Right lobe of liver (tissue), 6 donors: ENCODE data around the gene ADORA3. TPM values are rescaled to one million over a fixed set of nuclear protein-coding genes. Genes with fewer than 3 reads are reported as not detected.
A peak's percentile ranks its signal among the peaks of the same experiment; 100 is the strongest.

Experiments used
- ATAC-seq, 4 donors: fragments of 200-7000 bp; cut with Tn5 transposase; one replicate each; pipeline ENCODE4 v1.9.1; 2020; ENCODE audit warnings: mild to moderate bottlenecking in 4 of 4, moderate library complexity in 4 of 4
- DNase-seq, 3 donors: peaks; one replicate each; pipeline ENCODE4 v3.0.0-alpha.2; 2020
- H3K27ac ChIP-seq, 3 donors: fragments of 200-600 bp; one replicate each; pipeline ENCODE4 v1.8.0; 2022
- H3K27me3 ChIP-seq, 2 donors: fragments of 200-600 bp; one replicate each; pipeline ENCODE4 v1.8.0; 2022
- H3K36me3 ChIP-seq, 4 donors: fragments of 200-600 bp; sonication (generic) in 1 of 4; one replicate each; pipeline versions ENCODE4 v1.5.1 to v1.8.0; 2017 to 2022; ENCODE audit warnings: control low read depth in 1 of 4
- H3K4me1 ChIP-seq, 4 donors: fragments of 200-600 bp; sonication (generic) in 1 of 4; one replicate each; pipeline versions ENCODE4 v1.5.1 to v1.8.0; 2017 to 2022; ENCODE audit warnings: control low read depth in 1 of 4
- H3K4me3 ChIP-seq, 3 donors: fragments of 200-600 bp; one replicate each; pipeline ENCODE4 v1.8.0; 2022
- H3K9me3 ChIP-seq, 4 donors: fragments of 200-600 bp; sonication (generic) in 1 of 4; one replicate each; pipeline versions ENCODE4 v1.5.1 to v1.8.0; 2017 to 2022; ENCODE audit warnings: control low read depth in 1 of 4
- POLR2A ChIP-seq: fragments of 450-650 bp; IDR thresholded peaks from one replicate; pipeline ENCODE4 v1.6.1; 2017; ENCODE audit warnings: antibody characterized with exemption, mild to moderate bottlenecking
- WGBS: methylation state at CpG from one replicate; pipeline ENCODE4 v1.1.6; 2018; ENCODE audit warnings: low coverage, low lambda C conversion rate; ENCODE audit not compliant: insufficient coverage; ENCODE audit errors: missing lambda C conversion rate; 5-methylcytosine and 5-hydroxymethylcytosine counted together
- intact Hi-C, 2 donors: fragments of 100-400 bp; cut with DNase I; formaldehyde crosslinking; loops; one replicate each; pipeline versions ENCODE4 v1.11.2 to v1.14.1; 2022
- total RNA-seq, 6 experiments: library from RNA; depleted of rRNA in 2 of 6; stranded (reverse); fragments of >200 nt in 2 of 6; fragmentation: NEBNext Ultra II Directional in 3 of 6; extraction: Animal tissue kit (Norgen Biotek cat#: 25700) in 3 of 6; gene quantifications; one replicate each; pipeline versions ENCODE4 v1.1.0 to v1.2.4, GENCODE V29; 2016 to 2023
- TF ChIP-seq, protein P1 (sequence below), 4 donors: fragments of 200-600 bp in 3 of 4; fragments of 450-650 bp in 1 of 4; IDR thresholded peaks; one replicate each; pipeline versions ENCODE4 v1.5.1 to v1.8.0; 2016 to 2022; ENCODE audit warnings: antibody characterized with exemption in 4 of 4, mild to moderate bottlenecking in 2 of 4
- donor health status: DM: no; HTN: yes; CAD: no.
- donor health status: DM: no; HTN: no; CAD: no.
- donor health status: DM: no; HTN: no; CAD: no.
- donor health status: DM: no; HTN: yes; CAD: no.
- donor health status: DM: no; HTN: yes; CAD: no.

Gene ADORA3
- total RNA-seq, 6 experiments from 2014 or later = 2.7 to 6.3 (median 3.9) TPM

- 62% methylated on average over 5 of the region's 5 CpGs for WGBS
- no peak overlapping the region for H3K4me3 ChIP-seq
- no peaks in the 10 kb centered on the region for H3K4me1 ChIP-seq
- intact Hi-C loops = no loop called here
- no peaks in the 10 kb centered on the region for H3K9me3 ChIP-seq
- H3K27me3 ChIP-seq = no peaks in the 10 kb centered on the region
- ATAC-seq = no peak
- no peak for DNase-seq
- no peaks in the 10 kb centered on the region for H3K36me3 ChIP-seq
- TF ChIP-seq POLR2A = no peak
- TF ChIP-seq, protein P1, sequence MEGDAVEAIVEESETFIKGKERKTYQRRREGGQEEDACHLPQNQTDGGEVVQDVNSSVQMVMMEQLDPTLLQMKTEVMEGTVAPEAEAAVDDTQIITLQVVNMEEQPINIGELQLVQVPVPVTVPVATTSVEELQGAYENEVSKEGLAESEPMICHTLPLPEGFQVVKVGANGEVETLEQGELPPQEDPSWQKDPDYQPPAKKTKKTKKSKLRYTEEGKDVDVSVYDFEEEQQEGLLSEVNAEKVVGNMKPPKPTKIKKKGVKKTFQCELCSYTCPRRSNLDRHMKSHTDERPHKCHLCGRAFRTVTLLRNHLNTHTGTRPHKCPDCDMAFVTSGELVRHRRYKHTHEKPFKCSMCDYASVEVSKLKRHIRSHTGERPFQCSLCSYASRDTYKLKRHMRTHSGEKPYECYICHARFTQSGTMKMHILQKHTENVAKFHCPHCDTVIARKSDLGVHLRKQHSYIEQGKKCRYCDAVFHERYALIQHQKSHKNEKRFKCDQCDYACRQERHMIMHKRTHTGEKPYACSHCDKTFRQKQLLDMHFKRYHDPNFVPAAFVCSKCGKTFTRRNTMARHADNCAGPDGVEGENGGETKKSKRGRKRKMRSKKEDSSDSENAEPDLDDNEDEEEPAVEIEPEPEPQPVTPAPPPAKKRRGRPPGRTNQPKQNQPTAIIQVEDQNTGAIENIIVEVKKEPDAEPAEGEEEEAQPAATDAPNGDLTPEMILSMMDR (IDR thresholded peaks at IDR 0.05) = no peak
- no peak overlapping the region for H3K27ac ChIP-seq
These were observed 5.8 kb downstream of the ADORA3 start for GRCh38 chr1:111497592-111497991.

DNA sequence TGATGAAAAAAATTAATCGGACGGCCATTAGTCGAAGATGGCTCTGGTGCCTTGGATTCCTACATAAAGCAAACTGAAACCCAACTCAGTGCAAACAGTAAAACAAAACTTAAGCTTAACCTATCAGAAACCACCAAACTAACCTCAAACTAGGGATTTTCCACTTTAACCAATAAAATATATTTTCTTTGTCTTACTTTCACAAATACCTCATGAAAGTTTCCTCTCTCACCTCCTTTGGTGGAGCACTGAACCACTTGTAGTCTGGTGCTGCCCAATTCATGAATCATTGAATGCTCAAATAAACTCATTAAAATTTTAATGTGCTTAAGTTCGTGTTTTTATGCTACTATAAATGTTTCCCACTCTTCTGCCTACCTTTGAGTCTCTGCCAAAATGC, 7.0 kb downstream of the ADORA3 start:
- H3K27me3 ChIP-seq = no peaks in the 10 kb centered on the region
- H3K4me1 ChIP-seq = no peaks in the 10 kb centered on the region
- no peaks in the 10 kb centered on the region for H3K9me3 ChIP-seq
- TF ChIP-seq POLR2A = no peak
- TF ChIP-seq, protein P1 (IDR thresholded peaks at IDR 0.05) = no peak
- no peak overlapping the region for H3K27ac ChIP-seq
- DNase-seq (no peak), ATAC-seq (no peak)
- no peak overlapping the region for H3K4me3 ChIP-seq
- H3K36me3 ChIP-seq = no peaks in the 10 kb centered on the region
- 81% methylated on average over 4 of the region's 4 CpGs for WGBS
- intact Hi-C loops = no loop called here

DNA sequence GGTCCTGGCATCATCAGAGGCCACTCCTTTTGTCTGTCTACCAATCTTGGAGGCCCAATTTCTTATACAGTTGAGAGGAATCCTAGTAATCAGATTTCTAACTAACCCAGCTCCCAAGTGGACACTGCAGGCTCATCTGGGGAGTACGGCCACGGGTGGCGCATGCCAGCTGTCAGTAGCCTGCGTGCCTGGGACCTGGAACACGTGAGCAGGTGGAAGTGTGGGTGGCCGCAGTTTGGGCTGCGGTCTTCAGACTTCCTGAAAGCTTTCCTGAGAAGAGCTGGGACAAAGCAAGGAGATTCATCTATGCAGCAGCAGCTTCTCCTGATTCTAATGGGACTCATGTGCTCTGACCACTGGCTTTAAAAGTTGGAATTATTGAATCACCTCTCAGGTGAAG, 12.4 kb downstream of the ADORA3 start:
- no peak for DNase-seq
- ATAC-seq = no peak
- TF ChIP-seq, protein P1 (IDR thresholded peaks at IDR 0.05) = no peak
- TF ChIP-seq POLR2A = no peak
- no peaks in the 10 kb centered on the region for H3K36me3 ChIP-seq
- WGBS = 83% methylated on average over 4 of the region's 7 CpGs
- no peaks in the 10 kb centered on the region for H3K4me1 ChIP-seq
- no peaks in the 10 kb centered on the region for H3K9me3 ChIP-seq
- H3K27ac ChIP-seq = peak overlapping the region in 2 of 3 donors; percentile 8 to 40
- no peaks in the 10 kb centered on the region for H3K27me3 ChIP-seq
- intact Hi-C loops = no loop called here
- no peak overlapping the region for H3K4me3 ChIP-seq

DNA sequence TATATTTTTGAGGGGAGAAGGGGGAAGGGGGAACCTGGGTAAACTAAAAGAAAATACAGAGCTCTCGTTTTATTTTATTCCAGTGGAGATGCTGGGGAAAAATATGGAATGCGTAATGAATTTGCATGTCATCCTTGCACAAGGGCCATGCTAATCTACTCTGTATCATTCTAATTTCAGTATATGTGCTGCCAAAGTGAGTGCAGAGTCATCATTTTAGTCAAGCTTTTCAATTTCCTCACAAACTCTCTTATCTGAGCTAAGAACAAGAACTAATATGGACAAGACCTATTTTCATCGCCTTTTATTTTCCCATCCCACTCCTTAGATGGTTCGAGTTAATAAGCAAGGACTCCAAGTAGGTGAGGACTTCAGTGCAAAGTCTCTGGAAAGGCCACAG, 13.2 kb downstream of the ADORA3 start:
- H3K9me3 ChIP-seq = no peaks in the 10 kb centered on the region
- ATAC-seq = no peak
- DNase-seq = no peak
- H3K27ac ChIP-seq = peak overlapping the region in 2 of 3 donors; percentile 40
- TF ChIP-seq, protein P1 (IDR thresholded peaks at IDR 0.05) = no peak
- TF ChIP-seq POLR2A = no peak
- no peaks in the 10 kb centered on the region for H3K4me1 ChIP-seq
- WGBS = 77% methylated on average over 4 of the region's 4 CpGs
- intact Hi-C loops = no loop called here
- no peaks in the 10 kb centered on the region for H3K27me3 ChIP-seq
- no peaks in the 10 kb centered on the region for H3K36me3 ChIP-seq
- no peak overlapping the region for H3K4me3 ChIP-seq

GRCh38 chr1:111489604-111490003, 13.8 kb downstream of the ADORA3 start:
- peak; percentile 76 to 86 (median 80) for ATAC-seq
- 10% methylated on average over 2 of the region's 4 CpGs for WGBS
- no peak for DNase-seq

More at GRCh38 chr1:111489604-111490003, 13.8 kb downstream of the ADORA3 start:
- intact Hi-C loops = no loop called here
- H3K36me3 ChIP-seq = no peaks in the 10 kb centered on the region
- peak overlapping the region; percentile 43 to 65 (median 48) for H3K27ac ChIP-seq
- no peak overlapping the region for H3K4me3 ChIP-seq
- no peaks in the 10 kb centered on the region for H3K4me1 ChIP-seq
- H3K27me3 ChIP-seq = no peaks in the 10 kb centered on the region
- peak; percentile 59 for TF ChIP-seq POLR2A
- TF ChIP-seq, protein P1 (IDR thresholded peaks at IDR 0.05) = no peak
- H3K9me3 ChIP-seq = no peaks in the 10 kb centered on the region
